HEK293T (cell line): Measurements from ENCODE around the gene TAS1R2.

ENCODE experiments used
- ARNT ChIP-seq: fragments of 450-650 bp; IDR thresholded peaks from 2 replicates; pipeline ENCODE4 v1.6.1; 2017; ENCODE audit warnings: mild to moderate bottlenecking
- BHLHE40 ChIP-seq: fragments of 450-650 bp; IDR thresholded peaks from 2 replicates; pipeline ENCODE4 v1.6.1; 2016; ENCODE audit warnings: mild to moderate bottlenecking, moderate library complexity, borderline replicate concordance
- CTBP1 ChIP-seq: fragments of 450-650 bp; IDR thresholded peaks from 2 replicates; pipeline ENCODE4 v1.6.1; 2016; ENCODE audit warnings: borderline replicate concordance
- FOXK2 ChIP-seq: fragments of 450-650 bp; IDR thresholded peaks from 2 replicates; pipeline ENCODE4 v1.6.1; 2016; ENCODE audit warnings: mild to moderate bottlenecking
- FOXM1 ChIP-seq: fragments of 450-650 bp; IDR thresholded peaks from 2 replicates; pipeline ENCODE4 v1.6.1; 2017; ENCODE audit warnings: mild to moderate bottlenecking, borderline replicate concordance
- L3MBTL2 ChIP-seq: fragments of 450-650 bp; conservative IDR thresholded peaks from 2 replicates; pipeline ENCODE4 v1.6.1; 2016; ENCODE audit warnings: mild to moderate bottlenecking
- LEF1 ChIP-seq: fragments of 450-650 bp; IDR thresholded peaks from 2 replicates; pipeline ENCODE4 v1.6.1; 2017; ENCODE audit warnings: mild to moderate bottlenecking, borderline replicate concordance
- NFRKB ChIP-seq: fragments of 450-650 bp; IDR thresholded peaks from 2 replicates; pipeline ENCODE4 v1.6.1; 2016; ENCODE audit warnings: mild to moderate bottlenecking, moderate library complexity
- SUZ12 ChIP-seq: fragments of 450-650 bp; IDR thresholded peaks from 2 replicates; pipeline ENCODE4 v1.6.1; 2016; ENCODE audit warnings: mild to moderate bottlenecking
- ZNF384 ChIP-seq: fragments of 450-650 bp; IDR thresholded peaks from 2 replicates; pipeline ENCODE4 v1.6.1; 2016
- TF ChIP-seq, protein P1 (sequence below): fragments of 450-650 bp; IDR thresholded peaks from 2 replicates; pipeline ENCODE4 v1.6.1; 2016

DNA sequence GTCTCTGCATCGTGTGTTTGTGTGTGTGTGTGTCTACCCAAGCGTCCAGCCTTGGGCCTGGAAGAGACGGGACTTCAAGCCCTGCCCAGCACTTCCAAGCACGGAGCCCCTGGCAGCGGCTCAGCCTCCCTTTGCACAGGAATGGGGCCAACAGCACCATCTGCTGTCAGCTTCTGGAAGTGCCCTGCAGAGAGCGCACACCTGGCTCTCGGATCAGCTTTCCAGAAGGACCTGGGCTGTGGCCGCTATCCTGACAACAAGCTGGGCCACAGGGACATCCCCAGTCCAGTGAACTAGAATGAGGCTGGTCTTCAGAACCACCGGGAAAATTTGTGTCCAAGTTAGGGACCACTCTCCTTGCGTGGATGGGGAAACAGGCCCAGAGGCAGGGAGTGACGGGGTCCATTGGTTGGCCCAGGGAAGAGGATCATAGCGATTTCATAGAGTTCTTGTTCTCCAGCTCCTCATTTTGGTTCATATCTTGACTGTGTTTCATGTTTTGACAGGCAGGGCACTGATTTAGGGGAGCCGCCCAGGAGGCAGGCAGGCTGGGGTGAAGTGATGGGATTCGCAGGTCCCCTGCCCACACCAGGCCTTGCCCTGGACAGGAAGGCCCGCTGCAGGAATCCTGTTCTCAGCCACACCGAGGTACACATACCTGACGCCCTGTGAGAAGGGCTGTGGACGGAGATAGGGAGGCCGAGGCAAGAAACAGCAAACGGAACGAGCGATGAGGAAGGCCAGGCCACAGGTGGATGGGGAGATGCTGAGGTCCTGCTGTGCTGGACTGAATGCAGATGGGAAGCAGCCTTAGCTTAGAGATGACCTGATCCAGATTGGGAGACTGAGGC is 38.4 kb downstream of the TAS1R2 start:
- TF ChIP-seq BHLHE40 (no peak), FOXM1 (no peak), CTBP1 (no peak), NFRKB (no peak), ARNT (no peak), FOXK2 (no peak), LEF1 (no peak), L3MBTL2 (no peak), ZNF384 (no peak), SUZ12 (no peak)
- TF ChIP-seq, protein P1, sequence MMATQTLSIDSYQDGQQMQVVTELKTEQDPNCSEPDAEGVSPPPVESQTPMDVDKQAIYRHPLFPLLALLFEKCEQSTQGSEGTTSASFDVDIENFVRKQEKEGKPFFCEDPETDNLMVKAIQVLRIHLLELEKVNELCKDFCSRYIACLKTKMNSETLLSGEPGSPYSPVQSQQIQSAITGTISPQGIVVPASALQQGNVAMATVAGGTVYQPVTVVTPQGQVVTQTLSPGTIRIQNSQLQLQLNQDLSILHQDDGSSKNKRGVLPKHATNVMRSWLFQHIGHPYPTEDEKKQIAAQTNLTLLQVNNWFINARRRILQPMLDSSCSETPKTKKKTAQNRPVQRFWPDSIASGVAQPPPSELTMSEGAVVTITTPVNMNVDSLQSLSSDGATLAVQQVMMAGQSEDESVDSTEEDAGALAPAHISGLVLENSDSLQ, result no peak
